K562 treated with DMSO at 1 percent for 12 hours (cell line): ENCODE data around the gene MAP2K7. TPM values are rescaled to one million over a fixed set of nuclear protein-coding genes. Genes with fewer than 3 reads are reported as not detected.

Source experiments
- total RNA-seq: library from RNA; unstranded; fragments of 300-600 nt; gene quantifications from 2 replicates; pipeline ENCODE4 v1.2.3, GENCODE V29; 2022; ENCODE audit not compliant: insufficient read depth

MAP2K7 gene
- total RNA-seq: 18.1 and 30.2 TPM in 2 replicates

GRCh38 chr19:7903244-7904073 is at the start of gene MAP2K7:
Gene MAP2K7, plus strand, starts transcription at chr19:7903877. Its CDS starts 68 bp downstream, at chr19:7903945.

DNA sequence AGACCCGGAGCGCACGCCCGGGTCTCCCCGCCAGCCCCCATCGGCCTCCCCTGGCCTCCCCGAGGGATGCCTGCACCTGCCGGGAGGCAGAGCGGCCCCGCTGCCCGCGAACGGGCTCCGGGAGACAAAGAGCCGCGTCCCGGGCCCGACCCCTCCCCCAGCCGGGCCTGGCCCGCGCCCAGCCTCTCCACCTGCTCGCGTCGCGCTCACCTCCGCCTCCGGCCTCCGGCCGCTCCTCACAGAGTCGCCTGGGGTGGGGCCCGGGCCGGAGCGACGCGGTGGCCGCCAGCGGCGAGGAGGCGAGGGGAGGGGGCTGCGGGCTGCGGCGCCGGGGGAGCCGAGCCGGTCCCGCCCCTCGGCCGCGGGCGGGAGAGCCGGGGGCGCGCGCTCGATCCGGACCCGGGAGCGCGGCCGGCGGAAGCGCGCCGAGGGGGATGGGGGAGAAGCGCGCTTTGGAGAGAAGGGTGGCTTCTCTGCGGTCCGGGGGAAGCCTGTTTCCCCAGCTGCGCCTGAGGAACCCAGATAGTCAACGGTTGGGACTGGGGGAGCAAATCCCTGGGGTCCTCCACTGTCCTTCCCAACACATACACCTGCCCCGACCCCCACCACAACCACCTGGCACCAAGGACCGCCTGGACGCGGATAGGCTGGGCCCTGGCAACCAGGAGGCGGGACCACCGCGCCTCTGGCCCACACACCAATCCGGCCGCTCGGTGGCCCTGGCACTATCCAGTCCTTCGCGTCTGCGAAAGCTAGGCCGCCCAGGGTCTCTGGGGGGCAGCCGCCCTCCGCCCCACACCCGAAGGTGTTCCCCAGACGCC is 29.4 kb upstream of the MAP2K7 start, which contains the start of gene PRR36:
TSS of gene PRR36 (minus strand) at position 315 of the 821 bp plus-strand sequence. CDS start 701 bp downstream, outside the sequence.

DNA sequence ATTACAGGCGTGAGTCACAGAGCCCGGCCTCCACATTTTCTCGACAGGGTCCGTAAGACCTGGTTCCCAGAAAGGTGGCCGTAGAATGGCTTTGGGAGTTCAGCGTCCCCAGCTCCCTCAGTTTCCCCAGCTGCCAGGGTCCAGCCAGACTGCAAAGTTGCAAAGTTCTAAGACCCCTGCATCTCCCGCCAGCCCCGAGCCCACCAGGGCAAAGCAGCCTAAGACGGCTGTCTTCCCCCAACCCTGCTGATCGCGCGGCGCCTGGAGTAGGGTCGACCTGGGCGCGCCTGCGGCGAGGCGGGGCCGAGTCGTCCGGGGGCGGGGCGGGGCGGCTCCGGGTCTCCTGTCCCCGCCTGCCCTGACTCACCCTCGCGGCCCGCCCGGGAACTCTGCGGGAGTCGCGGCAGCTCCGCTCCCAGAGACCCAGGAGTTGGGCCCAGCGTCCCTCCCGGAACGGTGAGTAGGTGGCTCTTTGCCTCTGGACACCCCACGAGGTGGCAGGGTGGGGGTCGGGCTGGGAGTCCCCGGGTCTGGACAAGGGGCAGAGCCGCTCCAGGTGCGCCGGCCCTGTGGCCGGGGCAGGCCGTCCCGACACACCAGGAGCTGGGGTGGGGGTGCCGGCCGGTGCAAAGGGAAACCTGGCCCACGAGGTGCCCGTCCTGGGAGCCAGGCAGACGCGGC is 15.4 kb upstream of the MAP2K7 start, which contains the start of gene LRRC8E:
TSS of gene LRRC8E (plus strand) at position 366 of the 681 bp plus-strand sequence. CDS start 7,094 bp downstream, outside the sequence.

DNA sequence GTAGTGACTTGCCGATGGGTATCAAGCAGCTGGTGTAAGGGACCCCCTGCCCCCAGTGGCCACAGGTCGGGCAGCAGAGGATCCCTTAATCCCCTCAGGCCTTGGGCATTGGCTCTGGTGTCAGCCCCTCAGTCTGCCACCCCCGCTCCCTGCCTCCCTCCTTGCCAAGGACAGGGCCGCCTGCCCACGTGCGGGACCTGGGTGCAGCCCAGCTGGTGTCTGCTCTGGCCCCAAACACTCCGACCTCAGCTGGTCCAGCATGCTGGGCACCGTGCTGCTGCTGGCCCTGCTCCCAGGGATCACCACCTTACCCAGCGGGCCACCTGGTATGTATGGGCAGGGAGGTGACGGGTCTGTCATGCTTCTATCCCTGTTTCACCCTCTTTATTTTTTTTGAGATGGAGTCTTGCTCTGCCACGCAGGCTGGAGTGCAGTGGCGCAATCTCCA is 10.9 kb downstream of the MAP2K7 start, which contains the start of gene TGFBR3L:
TSS of gene TGFBR3L (plus strand) at position 233 of the 448 bp plus-strand sequence.

DNA sequence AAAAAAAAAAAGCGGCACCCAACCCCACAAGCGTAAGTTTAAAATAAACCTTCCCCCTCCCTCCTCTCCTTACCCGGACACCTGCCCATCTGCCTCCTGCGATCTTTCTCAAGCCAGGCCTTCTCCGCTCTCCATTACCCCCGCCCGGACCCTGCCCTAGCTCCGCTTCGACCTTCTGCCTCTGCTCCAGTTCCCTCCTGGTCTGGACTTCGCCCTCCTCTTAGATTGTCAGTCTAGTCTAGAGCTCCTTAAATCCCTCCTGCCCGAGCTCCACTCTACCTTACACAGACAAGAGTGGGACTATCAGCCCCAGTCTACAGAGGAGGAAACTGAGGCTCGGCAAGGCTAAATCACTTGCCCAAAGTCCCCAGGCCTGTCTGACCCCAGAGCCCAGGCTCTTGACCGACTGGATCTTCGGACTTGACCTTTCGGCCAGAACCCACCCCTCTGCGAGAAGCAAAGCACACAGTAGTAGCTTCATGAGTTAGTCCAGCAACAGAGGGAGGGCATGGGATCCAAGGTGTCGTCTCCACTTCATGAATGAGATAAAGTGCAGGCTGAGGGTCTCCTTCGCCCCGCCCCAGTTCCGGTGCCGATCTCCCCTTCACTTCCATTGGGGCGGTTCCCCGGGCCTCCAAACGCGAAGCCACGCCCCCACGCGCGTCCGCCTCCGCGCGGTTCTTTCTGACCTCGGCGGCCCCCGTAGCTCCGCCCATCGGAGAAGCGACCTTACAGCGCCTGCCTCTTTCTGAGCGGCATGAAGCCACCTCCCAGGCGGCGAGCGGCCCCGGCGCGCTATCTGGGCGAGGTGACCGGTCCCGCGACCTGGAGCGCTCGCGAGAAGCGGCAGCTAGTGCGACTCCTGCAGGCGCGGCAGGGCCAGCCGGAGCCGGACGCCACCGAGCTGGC is 16.2 kb downstream of the MAP2K7 start, which contains the start of gene SNAPC2:
TSS of gene SNAPC2 (plus strand) at position 729 of the 909 bp plus-strand sequence. CDS start at position 758, 29 bp downstream.

DNA sequence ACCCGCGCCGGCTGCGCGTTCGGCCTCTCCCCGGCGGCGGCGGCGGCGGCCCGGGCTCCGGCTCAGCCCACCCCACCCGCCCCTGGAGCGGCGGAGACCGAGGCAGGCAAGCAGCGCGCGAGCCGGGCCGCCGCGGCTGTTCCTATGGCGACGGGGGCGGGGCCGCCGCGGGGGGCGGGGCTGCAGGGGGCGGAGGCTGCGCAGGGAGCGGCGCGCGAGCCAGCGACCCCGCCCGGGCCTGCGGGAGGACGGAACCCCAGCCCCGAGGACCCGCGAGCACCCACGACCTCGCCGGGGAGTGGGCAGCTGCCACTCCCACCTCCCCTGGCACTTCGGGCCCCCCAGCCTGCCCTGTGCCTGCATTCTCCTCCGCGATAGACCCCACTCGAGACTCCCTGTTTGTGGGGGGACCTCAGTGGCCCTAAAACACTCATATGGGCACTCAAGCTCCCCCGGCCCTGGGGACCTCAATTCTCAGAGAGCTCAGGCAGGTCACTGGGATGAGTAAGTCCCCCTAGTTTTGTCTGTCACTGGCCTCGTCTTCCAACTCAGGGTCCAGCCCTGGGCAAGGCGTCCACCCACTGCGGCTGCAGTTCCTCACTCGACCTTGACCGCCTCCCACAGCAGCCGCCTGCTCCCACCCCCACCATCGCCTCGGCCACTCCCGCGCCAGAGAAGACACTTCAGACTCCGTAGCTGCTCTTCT is 22.5 kb downstream of the MAP2K7 start, which contains the start of gene CTXN1:
TSS of gene CTXN1 (minus strand) at position 115 of the 706 bp plus-strand sequence. CDS start 597 bp downstream, outside the sequence.

DNA sequence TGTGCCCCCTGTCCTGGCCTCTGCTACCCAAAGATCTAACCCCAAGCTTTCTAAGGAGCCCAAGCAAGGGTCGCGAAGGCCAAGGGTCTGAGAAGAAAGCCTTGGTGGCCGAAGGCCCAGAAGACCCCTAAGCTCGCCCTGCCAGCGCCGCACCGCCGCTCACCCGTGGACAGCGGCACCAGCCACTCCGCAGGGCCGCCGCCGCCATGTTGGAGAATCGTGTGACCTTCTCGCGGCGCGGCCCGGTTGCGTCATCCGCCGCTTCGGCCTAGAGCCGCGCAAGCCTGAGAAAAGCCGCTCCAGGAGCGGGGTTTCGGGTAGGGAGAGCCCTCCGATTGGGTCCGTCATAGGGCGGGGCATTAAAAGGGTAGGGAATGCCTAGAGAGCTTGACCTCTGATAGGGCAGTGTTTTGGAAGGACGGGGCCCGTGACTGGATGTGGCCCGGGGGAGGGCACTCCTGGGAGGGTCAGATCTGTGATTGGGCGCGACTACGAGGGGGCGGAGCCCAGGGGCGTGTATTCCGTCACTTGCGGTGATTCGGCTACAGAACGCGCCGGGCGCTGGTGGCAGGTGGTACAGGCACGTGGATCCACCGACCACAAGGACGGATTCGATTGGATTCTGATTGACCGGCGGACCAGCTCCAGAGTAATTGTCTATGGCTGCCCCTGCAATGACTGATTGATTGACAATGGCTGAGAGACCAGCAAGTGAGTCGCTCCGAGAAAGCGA is 39.9 kb downstream of the MAP2K7 start, which contains the start of gene TIMM44:
TSS of gene TIMM44 (minus strand) at position 223 of the 733 bp plus-strand sequence. CDS start at position 208, 15 bp downstream.

Other genes starting within 250 kb of the MAP2K7 start
- not detected in 2 replicates for gene RETN, start 234.8 kb upstream of the MAP2K7 start, total RNA-seq
- 1.3 and 1.7 TPM in 2 replicates for gene MCEMP1, start 226.8 kb upstream of the MAP2K7 start, total RNA-seq
- 75.0 and 172 TPM in 2 replicates for gene TRAPPC5, start 223.0 kb upstream of the MAP2K7 start, total RNA-seq
- gene FCER2, start 201.7 kb upstream of the MAP2K7 start, total RNA-seq: 1.0 TPM in 1 of 2 replicates, not detected in the other
- gene CLEC4G, start 171.8 kb upstream of the MAP2K7 start, total RNA-seq: not detected in 2 replicates
- gene CD209, start 156.3 kb upstream of the MAP2K7 start, total RNA-seq: not detected in 2 replicates
- gene CLEC4M, start 140.6 kb upstream of the MAP2K7 start, total RNA-seq: 0.37 TPM in 1 of 2 replicates, not detected in the other
- gene EVI5L, start 73.7 kb upstream of the MAP2K7 start, total RNA-seq: 8.4 and 10.6 TPM in 2 replicates
- not detected in 2 replicates for gene PRR36, start 29.5 kb upstream of the MAP2K7 start, total RNA-seq
- 4.5 and 7.0 TPM in 2 replicates for gene LRRC8E, start 15.4 kb upstream of the MAP2K7 start, total RNA-seq
- 1.00 and 1.7 TPM in 2 replicates for gene TGFBR3L, start 11.0 kb downstream of the MAP2K7 start, total RNA-seq
- 42.2 and 51.8 TPM in 2 replicates for gene SNAPC2, start 16.5 kb downstream of the MAP2K7 start, total RNA-seq
- 2.2 and 5.5 TPM in 2 replicates for gene CTXN1, start 22.3 kb downstream of the MAP2K7 start, total RNA-seq
- gene TIMM44, start 39.8 kb downstream of the MAP2K7 start, total RNA-seq: 141 and 160 TPM in 2 replicates
- gene ELAVL1, start 101.8 kb downstream of the MAP2K7 start, total RNA-seq: 39.4 and 83.9 TPM in 2 replicates
- gene CCL25, start 148.9 kb downstream of the MAP2K7 start, total RNA-seq: not detected in 2 replicates
- 0.07 and 0.10 TPM in 2 replicates for gene FBN3, start 245.7 kb downstream of the MAP2K7 start, total RNA-seq